Neuron (in vitro differentiated cells): Measurements from ENCODE around the gene KCNG2.

ENCODE experiments used
- H2AFZ ChIP-seq: one replicate; pipeline ENCODE4 v1.6.1; 2013; ENCODE audit warnings: low read depth, mild to moderate bottlenecking, inconsistent platforms, low read length, moderate library complexity
- H3K27me3 ChIP-seq: one replicate; pipeline ENCODE4 v1.6.1; 2013; ENCODE audit warnings: low read length; ENCODE audit not compliant: insufficient read depth
- H3K36me3 ChIP-seq: one replicate; pipeline ENCODE4 v1.6.1; 2013; ENCODE audit warnings: low read length; ENCODE audit not compliant: insufficient read depth
- H3K4me1 ChIP-seq: one replicate; pipeline ENCODE4 v1.6.1; 2013; ENCODE audit warnings: low read length; ENCODE audit not compliant: insufficient read depth
- H3K4me3 ChIP-seq: 2 replicates; pipeline ENCODE4 v1.5.1; 2013; ENCODE audit warnings: mild to moderate bottlenecking, low read length, moderate library complexity
- H3K9me3 ChIP-seq: one replicate; pipeline ENCODE4 v1.6.1; 2013; ENCODE audit warnings: low read length

KCNG2 gene

DNA sequence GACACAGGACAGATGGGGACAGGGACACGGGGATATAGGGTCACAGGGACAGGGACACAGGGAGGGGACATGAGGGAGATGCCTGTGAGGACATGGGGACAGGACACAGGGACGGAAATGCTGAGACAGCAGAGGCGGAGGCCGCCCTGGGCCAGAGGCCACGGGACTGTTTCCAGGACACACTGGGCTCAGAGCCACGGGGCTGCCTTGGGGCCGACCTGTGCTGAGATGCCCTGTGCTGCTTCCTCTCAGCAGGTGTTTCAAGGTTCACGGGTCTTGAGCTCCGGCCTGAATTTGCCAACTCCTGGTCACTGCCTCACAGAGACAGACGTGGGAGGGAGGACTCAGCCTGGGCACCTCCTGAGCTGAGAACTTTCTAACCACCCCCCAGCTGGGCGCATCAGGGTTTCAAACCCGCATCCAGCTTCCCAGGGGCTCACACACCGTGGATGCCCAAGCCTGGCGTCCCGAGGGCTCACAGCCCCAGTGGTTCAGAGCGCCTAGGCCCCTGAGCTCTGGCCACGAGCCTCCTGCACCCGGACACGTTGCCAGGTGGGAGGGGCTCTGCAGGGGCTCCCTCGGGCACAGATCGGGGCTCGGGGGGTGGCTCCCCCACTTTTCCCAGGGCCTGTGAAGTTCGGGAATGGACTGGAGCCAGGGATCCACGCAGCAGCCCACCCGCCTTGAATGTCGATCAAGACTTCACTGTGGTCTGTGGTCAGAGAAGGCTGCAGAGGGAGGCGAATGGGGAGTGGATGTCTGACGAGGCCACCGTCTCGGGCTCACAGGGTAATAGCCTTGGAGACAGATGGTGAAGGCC lies 89.7 kb downstream of the KCNG2 start:
- Histone ChIP-seq H3K4me1 (no peaks in the 10 kb centered on the region), H3K4me3 (no peak overlapping the region), H3K36me3 (no peaks in the 10 kb centered on the region), H3K27me3 (no peaks in the 10 kb centered on the region), H3K9me3 (peaks cover 7% of the 10 kb centered on the region), H2AFZ (no peak overlapping the region)

DNA sequence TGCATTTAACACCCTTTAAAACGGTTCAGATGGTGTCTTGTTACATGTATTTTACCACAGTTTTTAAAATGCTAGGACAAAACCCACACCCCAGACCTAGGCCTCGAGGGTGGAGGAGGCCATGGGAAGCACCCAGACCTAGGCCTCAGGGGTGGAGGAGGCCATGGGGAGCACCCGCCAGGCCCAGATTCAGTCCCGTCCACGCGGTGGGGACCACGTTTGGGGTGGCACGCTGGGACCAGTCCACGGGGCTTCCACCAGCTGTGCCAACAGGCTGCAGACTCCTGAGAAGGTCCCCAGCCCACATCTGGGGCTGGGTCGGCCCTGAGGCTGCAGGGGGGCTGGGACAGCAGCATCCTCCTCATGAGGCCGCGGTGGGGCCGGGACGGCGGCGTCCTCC lies 90.3 kb downstream of the KCNG2 start:
- no peaks in the 10 kb centered on the region for H3K36me3 ChIP-seq
- H3K4me1 ChIP-seq = no peaks in the 10 kb centered on the region
- H3K4me3 ChIP-seq = no peak overlapping the region
- peaks cover 7% of the 10 kb centered on the region for H3K9me3 ChIP-seq
- no peak overlapping the region for H2AFZ ChIP-seq
- no peaks in the 10 kb centered on the region for H3K27me3 ChIP-seq

DNA sequence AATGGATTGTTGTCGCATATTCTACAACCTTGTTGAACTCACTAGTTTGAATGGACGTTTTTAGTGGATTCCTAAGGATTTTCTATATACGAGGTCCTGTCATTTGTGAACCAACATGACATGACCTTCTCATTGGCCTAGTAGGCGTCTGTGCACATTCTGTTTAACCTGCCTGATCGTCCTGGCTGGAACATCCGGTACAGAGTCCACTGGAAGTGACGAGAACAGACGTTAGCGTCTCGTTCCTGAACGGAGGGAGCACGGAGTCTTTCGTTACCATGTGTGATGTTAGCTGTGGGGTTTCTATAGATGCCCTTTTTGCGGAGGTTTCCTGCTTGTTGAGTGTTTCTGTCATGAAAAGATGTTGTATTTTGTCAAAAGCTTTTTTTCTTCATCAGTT lies 91.8 kb downstream of the KCNG2 start:
- Histone ChIP-seq H3K4me3 (no peak overlapping the region), H3K9me3 (peaks cover 11% of the 10 kb centered on the region), H3K36me3 (no peaks in the 10 kb centered on the region), H3K4me1 (no peaks in the 10 kb centered on the region), H3K27me3 (no peaks in the 10 kb centered on the region), H2AFZ (no peak overlapping the region)

DNA sequence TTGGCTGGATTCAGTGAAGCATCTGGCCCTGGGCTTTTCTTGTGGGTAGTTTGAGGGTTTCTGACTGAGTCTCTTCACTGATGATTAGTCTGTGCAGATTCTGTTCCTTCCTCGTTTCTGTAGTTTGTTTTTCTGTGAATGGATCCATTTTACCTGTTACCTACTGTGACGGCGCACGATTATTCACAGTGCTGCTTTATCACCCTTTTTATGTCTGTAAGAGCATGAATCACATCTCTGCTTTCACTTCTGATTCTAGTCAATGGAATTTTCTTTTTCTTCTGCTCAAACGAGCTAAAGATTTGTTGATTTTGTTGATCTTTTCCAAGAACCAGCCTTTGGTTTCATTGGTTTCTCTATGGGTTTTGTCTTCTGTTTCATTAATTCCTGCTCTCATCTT lies 92.9 kb downstream of the KCNG2 start:
- Histone ChIP-seq H3K4me1 (no peaks in the 10 kb centered on the region), H3K9me3 (peaks cover 10% of the 10 kb centered on the region), H2AFZ (no peak overlapping the region), H3K27me3 (no peaks in the 10 kb centered on the region), H3K4me3 (no peak overlapping the region), H3K36me3 (no peaks in the 10 kb centered on the region)

DNA sequence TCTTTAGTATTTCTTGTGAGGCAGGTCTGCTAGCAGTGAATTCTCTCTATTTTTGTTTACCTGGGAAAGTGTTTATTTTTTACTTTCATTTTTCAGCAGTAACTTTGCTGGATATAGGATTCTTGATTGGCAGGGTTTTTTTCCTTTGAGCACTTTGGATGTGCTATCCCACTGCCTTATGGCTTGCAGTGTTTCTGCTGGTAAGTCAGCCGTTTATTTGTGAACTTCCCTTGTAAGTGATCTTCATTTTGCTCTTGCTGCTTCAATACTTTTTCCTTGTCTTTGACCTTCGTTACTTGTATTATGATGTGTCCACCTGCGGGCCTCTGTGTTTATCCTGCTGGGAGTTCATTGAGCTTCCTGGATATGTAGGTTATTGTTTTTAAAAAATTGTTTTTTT lies 99.0 kb downstream of the KCNG2 start:
- H3K4me3 ChIP-seq = no peak overlapping the region

DNA sequence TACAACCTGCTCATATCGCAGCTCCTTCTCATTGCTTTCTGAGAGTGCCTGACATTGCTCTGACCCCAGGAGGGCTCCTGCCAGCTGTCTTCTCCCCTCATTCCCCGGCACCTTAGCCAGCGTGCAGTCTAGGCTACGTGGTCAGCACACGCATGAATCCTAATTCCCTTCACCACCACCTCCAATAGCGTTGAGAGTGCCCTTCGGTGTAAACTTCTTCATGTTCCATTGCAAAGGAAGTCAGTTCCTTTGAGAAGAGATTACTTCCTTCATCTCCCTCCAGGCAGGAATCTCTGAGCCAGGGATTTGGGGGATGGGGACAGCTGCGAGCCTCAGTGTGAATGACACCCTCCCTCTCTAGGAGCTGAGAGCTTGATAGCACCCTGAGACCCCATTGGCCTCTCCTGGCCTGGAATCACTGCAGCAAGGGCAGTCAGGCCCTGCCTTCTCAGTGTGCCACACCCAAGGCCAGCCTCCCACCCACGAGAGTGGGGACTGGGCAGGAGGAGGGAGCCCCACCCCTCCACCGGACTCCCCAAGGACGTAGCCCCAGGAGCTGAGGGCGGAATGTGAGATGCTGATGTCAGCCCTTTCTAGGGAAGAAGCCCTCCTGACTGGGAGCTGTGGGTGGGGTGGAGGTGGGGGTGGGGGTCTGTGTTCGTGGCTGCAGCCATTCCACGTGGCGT lies 100.3 kb downstream of the KCNG2 start:
- Histone ChIP-seq H3K27me3 (no peaks in the 10 kb centered on the region), H3K4me1 (no peaks in the 10 kb centered on the region), H3K36me3 (peaks cover 13% of the 10 kb centered on the region), H2AFZ (no peak overlapping the region), H3K9me3 (peaks cover 26% of the 10 kb centered on the region), H3K4me3 (no peak overlapping the region)

More for the DNA sequence above, 99.0 kb downstream of the KCNG2 start:
- Histone ChIP-seq H3K4me1 (no peaks in the 10 kb centered on the region), H2AFZ (no peak overlapping the region), H3K36me3 (peaks cover under 1% of the 10 kb centered on the region), H3K9me3 (peaks cover 21% of the 10 kb centered on the region), H3K27me3 (no peaks in the 10 kb centered on the region)

DNA sequence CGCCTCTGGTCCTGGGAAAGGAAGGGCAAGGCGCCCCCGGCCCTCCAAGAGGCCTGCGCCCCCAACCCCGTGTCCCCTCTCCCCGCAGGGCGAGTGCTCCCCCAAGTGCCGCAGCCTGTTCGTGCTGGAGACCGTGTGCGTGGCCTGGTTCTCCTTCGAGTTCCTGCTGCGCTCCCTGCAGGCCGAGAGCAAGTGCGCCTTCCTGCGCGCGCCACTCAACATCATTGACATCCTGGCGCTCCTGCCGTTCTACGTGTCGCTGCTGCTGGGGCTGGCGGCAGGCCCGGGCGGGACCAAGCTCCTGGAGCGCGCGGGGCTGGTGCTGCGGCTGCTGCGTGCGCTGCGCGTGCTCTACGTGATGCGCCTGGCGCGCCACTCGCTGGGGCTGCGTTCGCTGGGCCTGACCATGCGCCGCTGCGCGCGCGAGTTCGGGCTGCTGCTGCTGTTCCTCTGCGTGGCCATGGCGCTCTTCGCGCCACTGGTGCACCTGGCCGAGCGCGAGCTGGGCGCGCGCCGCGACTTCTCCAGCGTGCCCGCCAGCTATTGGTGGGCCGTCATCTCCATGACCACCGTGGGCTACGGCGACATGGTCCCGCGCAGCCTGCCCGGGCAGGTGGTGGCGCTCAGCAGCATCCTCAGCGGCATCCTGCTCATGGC lies 101.3 kb downstream of the KCNG2 start:
- no peak overlapping the region for H2AFZ ChIP-seq
- H3K27me3 ChIP-seq = no peaks in the 10 kb centered on the region
- H3K9me3 ChIP-seq = peaks cover 24% of the 10 kb centered on the region
- no peaks in the 10 kb centered on the region for H3K4me1 ChIP-seq
- H3K36me3 ChIP-seq = peaks cover 23% of the 10 kb centered on the region
- H3K4me3 ChIP-seq = no peak overlapping the region

DNA sequence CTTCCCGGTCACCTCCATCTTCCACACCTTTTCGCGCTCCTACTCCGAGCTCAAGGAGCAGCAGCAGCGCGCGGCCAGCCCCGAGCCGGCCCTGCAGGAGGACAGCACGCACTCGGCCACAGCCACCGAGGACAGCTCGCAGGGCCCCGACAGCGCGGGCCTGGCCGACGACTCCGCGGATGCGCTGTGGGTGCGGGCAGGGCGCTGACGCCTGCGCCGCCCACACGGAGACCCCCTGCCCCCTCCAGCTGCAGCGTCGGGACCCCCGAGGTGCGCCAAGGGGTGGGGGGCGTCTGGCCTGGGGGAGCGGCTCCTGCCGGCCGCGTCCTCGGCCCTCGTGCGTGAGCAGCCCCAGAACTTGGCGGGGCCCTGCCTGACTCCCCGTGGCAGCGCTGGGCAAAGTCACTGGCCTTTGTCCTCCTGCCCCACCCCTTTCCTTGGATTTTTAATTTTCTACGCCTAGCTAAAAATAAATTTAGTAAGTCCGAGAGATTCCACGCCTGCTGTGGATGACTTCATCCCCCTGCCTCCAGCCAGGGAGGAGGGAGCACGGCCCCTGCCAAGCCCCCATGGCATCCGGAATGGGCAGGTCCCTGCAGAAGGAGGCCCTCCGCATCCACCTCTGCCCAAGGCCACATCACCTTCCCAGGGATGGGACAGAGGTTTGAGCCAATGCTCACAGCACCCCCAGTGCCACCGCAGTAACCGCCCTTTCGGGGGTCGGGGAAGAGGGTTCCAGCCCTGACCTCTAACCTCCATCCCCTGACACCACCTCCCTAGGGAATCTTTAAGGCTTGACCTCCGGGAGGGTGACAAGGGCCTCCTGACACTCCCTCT lies 102.1 kb downstream of the KCNG2 start:
- H3K36me3 ChIP-seq = peaks cover 27% of the 10 kb centered on the region
- H3K27me3 ChIP-seq = no peaks in the 10 kb centered on the region
- H3K4me3 ChIP-seq = no peak overlapping the region
- H3K4me1 ChIP-seq = no peaks in the 10 kb centered on the region
- H3K9me3 ChIP-seq = peaks cover 26% of the 10 kb centered on the region
- H2AFZ ChIP-seq = no peak overlapping the region

DNA sequence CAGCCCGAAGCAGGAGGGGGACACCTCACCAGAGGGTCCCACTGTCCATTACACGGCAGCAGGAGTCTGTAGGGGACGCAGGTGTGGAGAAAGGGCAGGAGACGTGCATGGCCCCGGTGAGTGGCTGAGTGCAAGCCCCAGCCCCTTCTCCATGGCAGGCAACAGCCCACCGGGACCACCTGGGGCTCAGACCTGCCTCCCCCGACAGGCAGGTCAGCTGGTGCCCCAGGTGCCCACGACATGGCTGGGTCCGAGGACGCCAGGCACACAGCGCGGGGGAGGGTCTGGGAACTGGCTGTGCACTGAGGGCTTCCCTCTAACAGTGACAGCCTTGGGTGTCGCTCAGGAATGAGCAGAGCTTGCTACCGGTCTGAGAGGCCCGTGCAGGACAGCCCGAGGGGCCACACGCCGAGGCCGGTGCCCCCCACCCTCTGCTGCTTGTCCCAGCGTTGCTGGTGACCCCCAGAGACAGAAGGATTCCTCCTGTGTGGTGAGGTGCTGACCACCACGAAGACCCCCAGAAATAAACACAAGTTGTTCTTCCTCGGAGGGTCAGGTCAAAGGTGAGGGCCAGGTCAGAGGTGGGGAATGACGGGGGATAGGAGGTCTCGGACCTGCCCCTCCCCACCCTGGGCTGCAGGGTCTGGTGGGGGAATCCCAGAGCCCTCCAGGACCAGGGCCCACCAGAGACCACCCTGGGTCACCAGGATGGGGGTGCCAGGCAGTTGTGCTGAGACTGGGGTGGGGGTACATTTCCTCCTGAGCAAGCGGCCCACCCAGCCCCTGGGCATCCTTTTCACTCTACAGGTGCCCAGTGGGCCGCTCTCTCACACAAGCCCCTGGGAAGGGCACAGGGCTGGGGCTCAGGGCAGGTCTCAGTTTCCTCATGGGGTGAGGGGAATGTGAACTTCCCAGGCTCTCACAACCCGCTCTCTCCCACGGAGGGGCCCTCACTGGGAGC lies 103.2 kb downstream of the KCNG2 start:
- H3K4me1 ChIP-seq = no peaks in the 10 kb centered on the region
- H3K36me3 ChIP-seq = peaks cover 30% of the 10 kb centered on the region
- H3K4me3 ChIP-seq = no peak overlapping the region
- no peak overlapping the region for H2AFZ ChIP-seq
- H3K9me3 ChIP-seq = peaks cover 26% of the 10 kb centered on the region
- no peaks in the 10 kb centered on the region for H3K27me3 ChIP-seq

DNA sequence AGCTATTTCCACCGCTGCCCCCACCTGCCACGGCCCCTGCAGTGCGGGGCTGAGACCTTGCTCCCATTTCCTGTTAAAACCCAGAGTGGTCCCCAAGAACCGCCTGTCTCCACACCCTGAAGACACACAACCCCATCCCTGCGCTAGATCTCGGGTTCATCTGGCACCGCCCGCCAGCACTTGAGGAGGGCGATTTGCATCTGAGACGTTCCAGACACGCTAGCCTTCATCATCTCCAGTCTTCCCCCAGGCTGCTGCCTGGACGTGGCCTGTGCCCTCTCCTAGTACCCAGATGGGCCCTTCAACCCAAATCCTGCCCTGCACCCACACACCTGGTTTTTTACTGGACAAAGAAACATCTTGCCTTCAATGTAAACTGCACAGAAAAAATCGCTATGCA lies 103.9 kb downstream of the KCNG2 start:
- Histone ChIP-seq H3K36me3 (peaks cover 30% of the 10 kb centered on the region), H3K27me3 (no peaks in the 10 kb centered on the region), H3K4me3 (no peak overlapping the region), H3K4me1 (no peaks in the 10 kb centered on the region), H2AFZ (no peak overlapping the region), H3K9me3 (peaks cover 28% of the 10 kb centered on the region)

DNA sequence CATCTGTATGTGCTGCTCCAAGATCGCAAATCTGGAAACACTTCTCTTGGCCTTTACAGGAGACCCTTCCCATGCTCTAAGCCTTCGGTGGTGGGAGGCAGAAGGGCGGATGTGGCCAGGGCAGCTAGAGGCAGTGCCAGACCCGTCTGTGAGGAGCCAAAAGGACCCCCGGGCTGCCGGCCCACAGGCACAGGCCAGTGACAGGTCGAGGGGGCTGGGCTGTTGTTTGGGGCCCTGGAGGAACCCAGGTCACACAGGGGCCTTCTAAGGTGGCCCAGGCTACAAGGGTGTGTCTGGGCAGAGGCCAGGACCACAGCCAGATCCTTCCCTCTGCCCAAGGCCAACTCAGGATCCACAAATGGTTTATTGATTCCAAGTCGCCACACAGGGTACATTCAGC lies 104.3 kb downstream of the KCNG2 start:
- Histone ChIP-seq H3K27me3 (no peaks in the 10 kb centered on the region), H3K9me3 (peaks cover 30% of the 10 kb centered on the region), H2AFZ (no peak overlapping the region), H3K36me3 (peaks cover 30% of the 10 kb centered on the region), H3K4me1 (no peaks in the 10 kb centered on the region), H3K4me3 (no peak overlapping the region)

DNA sequence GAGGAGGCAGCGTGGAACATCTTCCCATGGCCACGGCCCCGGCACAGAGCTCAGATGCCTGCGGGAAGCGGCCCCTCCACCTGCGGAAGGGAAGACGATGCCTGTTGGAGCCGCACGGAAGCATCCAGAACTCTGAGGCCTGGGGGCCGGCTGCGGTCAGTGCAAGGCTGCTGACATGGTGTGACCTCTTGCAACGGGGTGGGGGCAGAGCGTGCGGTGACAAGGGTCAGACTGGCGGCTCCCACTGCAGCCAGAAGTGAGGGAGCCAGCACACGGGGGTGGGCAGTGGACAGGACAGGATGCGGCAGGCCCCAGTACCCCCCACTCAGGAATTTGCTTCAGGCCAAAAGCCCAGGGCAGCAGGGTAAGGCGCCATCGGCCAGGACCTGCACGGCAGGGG lies 104.9 kb downstream of the KCNG2 start:
- no peak overlapping the region for H2AFZ ChIP-seq
- H3K27me3 ChIP-seq = no peaks in the 10 kb centered on the region
- peaks cover 30% of the 10 kb centered on the region for H3K36me3 ChIP-seq
- peaks cover 32% of the 10 kb centered on the region for H3K9me3 ChIP-seq
- no peak overlapping the region for H3K4me3 ChIP-seq
- no peaks in the 10 kb centered on the region for H3K4me1 ChIP-seq
